GM18505 (cell line): ENCODE results near the gene CTNNA3.

Source experiments
- ATAC-seq: cut with Tn5 transposase; IDR thresholded peaks from one replicate; pipeline ENCODE4 v1.9.1; 2021; ENCODE audit not compliant: unreplicated experiment
- POLR2A ChIP-seq: IDR thresholded peaks from 4 replicates; pipeline ENCODE4 v1.6.1; 2011; ENCODE audit warnings: borderline replicate concordance; ENCODE audit not compliant: insufficient read depth, insufficient read length; ENCODE audit errors: extremely low read depth

The CTNNA3 gene

GRCh38 chr10:66788178-66788987 is 907.6 kb downstream of the CTNNA3 start:
- TF ChIP-seq POLR2A = no peak
- ATAC-seq = no peak

- no peak for TF ChIP-seq POLR2A
- no peak for ATAC-seq
Observed at GRCh38 chr10:66786709-66787108, 909.3 kb downstream of the CTNNA3 start.

- no peak for ATAC-seq
- TF ChIP-seq POLR2A = no peak
Observed at GRCh38 chr10:66784770-66785169, 911.2 kb downstream of the CTNNA3 start.

GRCh38 chr10:66783316-66783715 is 912.7 kb downstream of the CTNNA3 start:
- TF ChIP-seq POLR2A = no peak
- ATAC-seq = no peak

GRCh38 chr10:66782776-66783175 is 913.2 kb downstream of the CTNNA3 start:
- TF ChIP-seq POLR2A = no peak
- ATAC-seq = no peak

GRCh38 chr10:66782144-66782543 is 913.9 kb downstream of the CTNNA3 start:
- ATAC-seq = no peak
- TF ChIP-seq POLR2A = no peak

- no peak for TF ChIP-seq POLR2A
- no peak for ATAC-seq
Observed at GRCh38 chr10:66780796-66781195, 915.2 kb downstream of the CTNNA3 start.

- no peak for TF ChIP-seq POLR2A
- ATAC-seq = no peak
Observed at GRCh38 chr10:66778351-66778750, 917.6 kb downstream of the CTNNA3 start.

GRCh38 chr10:66777665-66778064 is 918.3 kb downstream of the CTNNA3 start:
- TF ChIP-seq POLR2A = no peak

GRCh38 chr10:66773472-66773817 is 922.5 kb downstream of the CTNNA3 start:
- no peak for ATAC-seq
- no peak for TF ChIP-seq POLR2A

More at GRCh38 chr10:66777665-66778064, 918.3 kb downstream of the CTNNA3 start:
- ATAC-seq = no peak

- no peak for TF ChIP-seq POLR2A
- no peak for ATAC-seq
Observed at GRCh38 chr10:66772548-66773471, 923.2 kb downstream of the CTNNA3 start.

- no peak for ATAC-seq
- no peak for TF ChIP-seq POLR2A
Observed at GRCh38 chr10:66767707-66768106, 928.3 kb downstream of the CTNNA3 start.

GRCh38 chr10:66762218-66762729 is 933.7 kb downstream of the CTNNA3 start:
- ATAC-seq = no peak
- TF ChIP-seq POLR2A = no peak
